SIG-M5 (cell line): ENCODE measurements around the gene L3MBTL2.

Experiments
- DNase-seq: peaks from one replicate; lab custom pipeline; 2025; lab: John Stamatoyannopoulos, UW

The L3MBTL2 gene

DNA sequence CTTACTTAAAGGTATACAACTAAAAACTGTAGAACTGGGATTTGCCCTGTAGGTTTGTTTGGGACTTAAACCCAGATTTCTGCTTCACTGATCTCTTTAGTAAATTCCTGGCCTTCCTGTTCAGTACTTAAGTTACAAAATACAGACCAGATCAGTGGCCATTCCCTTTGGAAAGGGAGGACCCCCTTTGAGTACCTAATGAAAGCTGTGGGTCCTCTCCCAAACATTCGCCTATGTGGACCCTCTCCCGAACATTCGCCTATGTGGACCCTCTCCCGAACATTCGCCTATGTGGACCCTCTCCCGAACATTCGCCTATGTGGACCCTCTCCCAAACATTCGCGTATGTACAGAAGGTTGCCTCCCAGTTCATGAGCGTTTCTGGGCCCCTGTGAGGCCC is 10.3 kb downstream of the L3MBTL2 start:
- no peak for DNase-seq

DNA sequence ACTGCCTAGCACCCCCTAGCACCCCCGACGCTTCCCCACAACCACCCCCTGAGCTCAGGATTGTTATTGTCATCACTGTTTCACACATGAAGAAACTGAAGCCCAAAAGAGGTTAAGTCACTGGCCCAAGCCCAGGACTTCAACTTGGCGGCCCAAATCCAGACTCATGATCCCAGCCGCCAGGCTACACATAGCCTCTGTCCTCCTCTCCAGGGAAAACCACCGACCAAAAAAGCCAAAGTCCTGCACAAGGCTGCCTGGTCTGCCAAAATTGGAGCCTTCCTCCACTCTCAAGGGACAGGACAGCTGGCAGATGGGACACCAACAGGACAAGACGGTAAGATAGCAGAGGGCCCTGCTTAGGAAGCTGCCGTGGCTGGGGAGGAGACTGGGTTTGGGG is 10.8 kb downstream of the L3MBTL2 start:
- DNase-seq = no peak

DNA sequence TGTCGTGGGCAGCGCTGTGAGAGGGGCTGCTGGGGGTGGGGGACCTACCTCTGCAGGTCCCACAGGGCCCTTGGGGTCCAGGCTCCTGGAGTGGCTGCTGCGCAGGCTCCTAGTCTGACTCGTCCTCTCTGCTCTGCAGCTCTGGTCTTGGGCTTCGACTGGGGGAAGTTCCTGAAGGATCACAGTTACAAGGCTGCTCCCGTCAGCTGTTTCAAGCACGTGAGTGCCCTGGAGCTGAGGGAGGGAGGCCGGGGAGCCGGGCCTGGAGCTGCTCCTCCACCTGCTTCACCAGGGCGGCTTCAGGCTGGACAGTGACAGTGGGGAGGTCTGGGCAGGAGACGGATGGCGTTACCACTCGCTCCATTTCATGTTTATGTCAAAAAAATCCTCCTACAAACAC is 11.9 kb downstream of the L3MBTL2 start:
- DNase-seq = no peak

DNA sequence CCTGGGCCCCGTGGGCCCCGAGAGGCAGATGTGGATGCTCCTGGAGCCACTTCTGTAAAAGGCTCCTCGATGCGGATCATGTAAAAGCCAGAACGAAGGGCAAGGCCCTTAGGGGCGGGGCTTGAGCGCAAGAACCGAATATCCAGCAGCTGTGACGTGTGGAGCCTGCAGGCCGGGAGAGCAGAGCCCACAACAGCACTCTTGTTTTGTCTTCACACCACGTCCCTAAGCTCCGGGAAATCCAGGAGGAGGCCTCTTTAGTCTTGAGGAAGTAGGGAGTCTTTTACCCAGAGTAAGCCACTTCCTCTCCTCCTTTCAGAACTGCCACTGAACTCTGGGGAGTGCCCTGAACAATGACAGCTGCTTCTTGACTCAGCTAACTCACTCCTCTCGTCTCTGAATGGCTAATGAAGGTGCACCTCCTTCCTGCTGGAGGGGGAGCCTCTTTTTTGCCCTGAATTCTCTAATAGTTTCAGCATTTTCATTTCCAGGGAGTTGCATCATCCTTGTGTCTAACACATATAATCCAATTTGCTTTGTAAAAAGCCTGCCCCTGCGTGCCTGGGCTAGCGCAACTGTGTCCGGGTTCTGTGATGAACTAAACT is 12.5 kb downstream of the L3MBTL2 start:
- peak; percentile 91 for DNase-seq

DNA sequence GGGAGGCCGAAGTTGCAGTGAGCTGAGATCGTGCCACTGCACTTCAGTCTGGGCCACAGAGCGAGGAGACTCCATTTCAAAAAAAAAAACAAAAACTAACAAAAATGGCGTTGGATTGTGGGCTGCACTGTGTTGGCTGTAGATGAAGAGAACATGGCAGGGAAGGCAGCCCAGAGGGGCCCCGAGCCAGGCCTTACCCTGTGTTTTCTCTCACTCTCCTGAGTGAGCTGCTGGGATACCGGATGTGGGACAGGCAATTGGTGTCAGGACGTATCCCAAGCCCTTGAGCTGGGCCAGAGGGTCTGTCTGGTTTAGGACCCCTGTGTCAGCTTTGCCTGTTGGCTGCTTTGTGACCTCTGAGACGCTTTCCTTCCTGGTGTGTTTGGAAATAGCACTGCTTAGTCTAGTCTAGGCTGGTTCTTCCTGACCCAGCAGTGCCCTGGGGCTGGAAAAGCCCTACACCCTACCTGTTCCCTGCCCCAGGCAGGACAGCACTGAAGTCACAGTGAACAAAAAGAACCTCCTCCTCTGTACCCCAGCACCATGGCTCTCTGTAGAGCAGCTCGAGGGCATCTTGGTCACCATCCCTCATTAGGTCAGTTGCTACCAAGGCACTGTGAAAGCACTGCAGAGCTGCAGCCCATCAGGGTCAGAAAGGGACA is 17.9 kb downstream of the L3MBTL2 start:
- DNase-seq = no peak

GRCh38 chr22:41223535-41223934 is 18.4 kb downstream of the L3MBTL2 start:
- DNase-seq = no peak

DNA sequence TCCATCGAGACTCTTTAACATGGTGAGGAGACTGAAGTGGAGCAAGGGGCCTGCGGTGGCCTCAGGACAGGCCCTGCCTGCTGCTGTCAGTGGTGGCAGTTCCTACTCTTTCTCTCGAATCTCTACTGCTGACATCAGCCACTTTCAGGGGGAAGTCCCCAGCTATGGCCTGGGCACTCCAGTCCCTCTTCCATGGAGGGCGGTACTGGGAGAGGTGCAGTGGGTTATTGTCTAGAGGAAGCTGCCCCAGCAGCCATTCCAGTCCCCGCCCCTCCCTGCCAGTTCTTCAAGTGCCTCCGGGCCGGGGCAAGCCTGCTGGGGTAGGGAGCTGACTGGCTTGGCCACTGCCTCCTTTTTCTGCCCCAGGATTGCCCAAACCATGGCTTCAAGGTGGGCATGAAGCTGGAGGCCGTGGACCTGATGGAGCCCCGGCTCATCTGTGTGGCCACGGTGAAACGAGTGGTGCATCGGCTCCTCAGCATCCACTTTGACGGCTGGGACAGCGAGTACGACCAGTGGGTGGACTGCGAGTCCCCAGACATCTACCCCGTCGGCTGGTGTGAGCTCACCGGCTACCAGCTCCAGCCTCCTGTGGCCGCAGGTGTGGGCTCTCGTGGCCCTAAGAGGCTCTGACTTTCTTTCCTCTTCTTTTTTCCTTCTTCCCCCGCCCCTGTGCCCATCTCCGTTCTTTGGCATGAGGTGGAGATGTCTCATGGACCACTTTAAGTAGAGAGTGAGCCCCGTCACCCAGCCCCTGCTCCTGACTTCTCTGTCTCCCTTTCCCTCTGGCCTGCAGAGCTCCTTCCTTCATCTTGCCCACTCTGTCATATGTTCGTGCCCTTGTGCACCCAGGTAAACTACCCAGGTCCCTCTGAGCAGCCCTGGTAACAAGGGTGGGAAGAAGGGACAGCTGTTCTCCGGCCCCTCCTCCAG is 21.9 kb downstream of the L3MBTL2 start:
- no peak for DNase-seq

- no peak for DNase-seq
Observed at GRCh38 chr22:41229215-41229614, 24.1 kb downstream of the L3MBTL2 start.

DNA sequence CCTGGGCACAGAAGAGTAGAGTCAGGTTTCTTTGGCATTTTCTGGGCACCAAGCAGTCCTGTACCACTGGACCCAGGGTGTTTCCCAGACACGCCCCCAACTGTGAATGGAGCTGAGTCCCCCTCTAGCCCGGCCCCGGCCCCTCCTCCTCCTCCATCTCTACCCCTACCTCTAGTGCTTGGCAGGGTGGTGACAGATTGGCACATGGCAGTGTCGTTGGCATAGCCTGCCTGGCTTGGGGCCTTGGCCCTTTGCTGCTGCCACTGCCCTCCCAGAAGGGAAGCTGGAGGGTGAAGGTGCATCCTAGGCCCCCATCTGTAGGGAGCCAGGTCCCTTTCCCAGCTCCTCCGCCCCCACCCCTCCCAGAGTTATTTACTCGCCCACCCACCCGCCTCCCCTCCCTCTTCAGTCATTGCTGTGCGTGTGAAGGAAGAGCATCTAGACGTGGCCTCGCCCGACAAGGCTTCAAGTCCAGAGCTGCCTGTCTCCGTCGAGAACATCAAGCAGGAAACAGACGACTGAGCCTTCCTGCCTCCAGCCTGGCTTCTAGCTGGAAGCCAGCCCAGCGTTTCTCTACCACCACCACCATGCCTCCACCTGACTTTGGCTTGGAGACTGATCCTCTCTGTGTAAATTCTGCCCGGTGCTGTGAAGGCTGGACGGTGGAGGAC is 24.8 kb downstream of the L3MBTL2 start:
- no peak for DNase-seq

DNA sequence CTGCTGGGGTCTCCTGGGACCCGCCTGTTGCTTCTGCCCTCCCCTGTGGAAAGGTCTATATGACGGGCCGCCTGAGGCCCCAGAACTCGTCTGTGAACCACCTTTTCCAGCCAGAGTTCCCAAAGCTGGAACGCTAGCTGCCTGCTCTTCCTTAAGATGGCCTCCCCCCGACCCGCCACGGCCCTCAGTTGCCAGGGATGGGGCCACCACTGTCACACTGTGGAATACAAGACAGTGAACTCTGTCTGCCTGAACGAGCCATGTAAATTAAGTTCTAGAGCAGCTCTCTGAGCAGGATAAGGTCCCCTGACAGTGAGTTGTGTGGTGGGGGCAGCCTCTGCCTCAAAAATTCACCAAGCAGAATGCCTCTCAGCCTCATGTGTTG is 25.3 kb downstream of the L3MBTL2 start:
- DNase-seq = no peak

- no peak for DNase-seq
Observed at GRCh38 chr22:41231369-41231768, 26.3 kb downstream of the L3MBTL2 start.

DNA sequence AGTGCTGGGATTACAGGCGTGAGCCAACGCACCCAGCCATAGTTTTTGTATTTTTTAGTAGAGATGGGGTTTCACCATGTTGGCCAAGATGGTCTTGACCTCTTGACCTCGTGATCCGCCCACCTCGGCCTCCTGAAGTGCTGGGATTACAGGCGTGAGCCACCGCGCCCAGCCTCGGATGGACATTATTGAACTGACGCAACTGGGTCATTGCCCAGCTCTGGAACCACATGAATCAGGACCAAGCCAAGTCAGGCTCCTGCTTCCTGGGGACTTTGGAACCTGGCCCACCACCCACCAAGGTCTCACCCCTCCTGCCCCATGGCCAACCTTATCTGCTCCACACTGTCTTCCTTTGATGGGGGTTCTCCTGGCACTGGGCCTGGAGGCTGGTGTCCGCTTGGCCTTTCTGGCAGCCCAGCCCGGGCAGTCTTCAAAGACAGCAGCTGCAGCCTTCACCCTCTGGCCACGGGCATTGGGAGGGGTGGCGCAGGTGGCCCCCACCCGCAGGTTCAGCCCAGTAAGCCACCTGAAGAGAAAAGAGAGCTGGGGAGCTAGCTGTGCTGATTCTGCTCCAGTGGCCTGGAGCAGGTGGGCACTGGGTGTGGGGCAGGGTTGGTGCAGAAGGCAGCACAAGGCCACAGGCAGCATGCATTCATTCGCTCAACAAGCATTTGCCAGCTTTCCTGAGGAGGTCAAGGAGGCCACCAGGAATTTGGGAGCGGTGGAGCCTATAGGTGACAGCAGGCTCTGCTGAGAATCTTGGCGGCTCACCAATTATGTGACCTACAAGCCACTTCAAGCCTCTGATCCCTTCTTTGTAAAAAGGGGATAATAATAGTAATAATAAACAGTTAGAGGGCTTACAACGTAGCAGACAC is 29.9 kb downstream of the L3MBTL2 start:
- no peak for DNase-seq

DNA sequence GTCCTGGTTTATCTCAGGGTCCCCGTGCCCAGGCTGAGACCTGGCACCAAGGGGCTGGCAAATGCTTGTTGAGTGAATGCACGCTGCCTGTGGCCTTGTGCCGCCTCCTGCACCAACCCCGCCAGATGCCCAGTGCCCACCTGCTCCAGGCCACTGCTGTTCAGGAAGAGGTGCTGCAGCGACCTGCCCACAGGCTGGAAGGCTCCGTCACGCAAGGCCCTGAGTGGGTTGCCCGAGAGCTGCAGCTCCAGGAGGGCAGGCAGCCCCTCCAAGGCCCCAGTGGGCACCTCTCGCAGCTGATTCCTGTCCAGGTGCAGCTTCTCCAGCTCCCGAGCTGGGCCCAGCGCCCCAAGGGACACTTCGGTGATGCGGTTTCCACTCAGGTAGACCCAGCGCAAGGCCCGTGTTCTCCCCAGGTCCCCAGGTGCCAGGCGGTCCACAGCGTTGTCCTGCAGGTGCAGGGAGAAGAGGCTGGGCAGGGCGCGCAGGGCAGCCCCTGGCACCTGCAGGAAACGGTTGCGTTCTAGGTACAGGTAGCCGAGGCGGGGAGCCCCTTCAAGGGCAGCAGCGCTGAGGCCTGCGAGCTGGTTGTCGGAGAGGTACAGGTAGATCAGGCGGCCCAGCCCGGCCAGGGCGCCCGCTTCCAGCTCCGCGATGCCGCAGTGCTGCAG is 32.1 kb downstream of the L3MBTL2 start:
- DNase-seq = no peak

GRCh38 chr22:41237707-41238569 is 32.8 kb downstream of the L3MBTL2 start:
- no peak for DNase-seq

DNA sequence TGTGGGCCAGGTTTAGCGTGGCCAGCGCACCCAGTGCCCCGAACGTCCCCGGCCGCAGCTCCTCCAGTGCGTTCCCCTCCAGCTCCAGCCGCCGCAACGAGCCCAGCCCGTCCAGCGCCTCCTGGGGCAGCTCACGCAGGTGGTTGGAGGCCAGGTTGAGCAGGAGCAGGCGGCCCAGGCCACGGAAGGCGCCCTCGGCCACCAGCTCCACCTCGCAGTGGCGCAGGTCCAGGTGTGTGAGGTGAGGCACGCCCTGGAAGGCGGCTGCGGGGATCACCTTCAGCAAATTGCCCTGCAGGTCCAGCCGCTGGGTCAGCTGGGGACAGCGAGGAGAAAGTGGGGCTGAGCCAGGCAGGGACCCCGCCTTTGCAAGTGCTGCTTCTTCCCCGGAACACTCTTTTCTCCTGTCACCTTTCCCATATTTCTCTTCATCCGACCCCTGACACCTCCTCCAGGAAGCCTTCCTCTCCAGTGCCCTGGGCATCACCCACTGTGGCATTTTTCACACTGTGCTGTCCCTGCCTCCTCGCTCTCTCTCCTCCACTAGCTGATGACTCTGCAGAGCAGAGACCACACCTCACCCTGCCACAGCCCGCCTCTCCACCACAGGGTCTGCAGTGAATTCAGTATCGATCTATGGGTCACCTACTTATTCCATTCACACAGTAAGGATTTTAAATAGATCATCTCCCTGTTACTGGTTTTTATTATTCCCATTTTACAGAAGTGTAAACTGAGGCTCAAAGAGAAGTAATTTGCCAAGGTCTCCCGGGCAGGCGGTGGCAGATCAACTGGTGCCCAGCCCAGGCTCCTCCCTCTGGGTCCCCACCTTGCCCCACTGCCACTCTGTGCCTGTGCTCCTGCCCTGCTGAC is 33.7 kb downstream of the L3MBTL2 start:
- DNase-seq = no peak

- no peak for DNase-seq
Observed at GRCh38 chr22:41239443-41240128, 34.5 kb downstream of the L3MBTL2 start.

- no peak for DNase-seq
Observed at GRCh38 chr22:41240377-41241132, 35.4 kb downstream of the L3MBTL2 start, which contains the start of gene CHADL. Gene CHADL (minus strand): TSS chr22:41240931. CDS start chr22:41240881, 50 bp downstream.
